ENCODE data around the gene DGKI.
"Not testable (repeated sequence)": the region's sequence is repeated elsewhere in the genome, so short reads cannot be mapped to it uniquely, and the experiment has no call there.

DGKI gene

DNA sequence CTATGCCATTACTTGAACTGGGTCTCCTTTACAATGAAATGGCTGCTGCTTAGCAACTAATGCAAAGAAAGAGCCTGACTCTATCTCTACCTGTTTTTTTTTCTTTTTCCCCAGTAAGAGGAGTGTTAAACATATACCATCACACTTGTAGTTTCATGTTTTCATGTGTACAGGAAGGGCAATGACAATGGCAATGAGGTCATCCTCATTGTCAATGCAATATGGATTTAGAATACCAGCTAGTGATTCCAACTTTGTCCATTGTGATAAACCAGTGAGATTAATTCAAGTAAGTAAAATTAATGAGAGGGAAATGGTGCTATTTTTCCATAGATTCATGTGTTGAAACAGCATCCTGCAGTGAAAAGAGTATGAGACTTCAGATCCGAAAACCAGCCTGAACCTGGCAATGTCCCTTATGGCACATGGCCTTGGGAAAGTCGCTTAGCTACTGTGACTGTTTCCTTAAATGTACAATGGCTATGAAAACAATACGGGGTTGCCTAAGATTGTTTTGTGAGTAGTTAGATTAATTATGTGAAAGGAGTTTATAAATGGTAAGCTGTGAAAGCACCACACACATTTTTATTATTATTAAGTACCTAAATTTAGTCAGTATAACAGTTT lies 11.2 kb downstream of the DGKI start:
- no peak for DNase-seq

DNA sequence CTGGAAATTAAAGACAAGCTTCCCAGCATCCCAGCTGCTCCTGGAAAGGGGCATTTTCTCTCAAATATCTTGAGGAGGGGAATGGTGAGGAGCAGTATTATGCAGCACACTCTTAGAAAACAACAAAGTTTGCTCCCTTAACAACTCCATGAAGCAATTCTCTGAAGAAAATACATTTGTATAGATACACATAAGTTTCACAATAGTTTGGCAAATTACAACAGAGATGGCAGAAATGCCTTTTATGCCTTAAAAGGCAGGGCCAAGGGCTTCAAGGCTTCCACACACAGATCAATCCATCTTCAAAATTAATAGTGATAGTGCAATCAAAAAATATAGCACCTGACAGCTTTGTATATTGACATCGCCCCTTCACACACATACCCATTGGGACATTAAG lies 12.2 kb downstream of the DGKI start:
- no peak for DNase-seq

DNA sequence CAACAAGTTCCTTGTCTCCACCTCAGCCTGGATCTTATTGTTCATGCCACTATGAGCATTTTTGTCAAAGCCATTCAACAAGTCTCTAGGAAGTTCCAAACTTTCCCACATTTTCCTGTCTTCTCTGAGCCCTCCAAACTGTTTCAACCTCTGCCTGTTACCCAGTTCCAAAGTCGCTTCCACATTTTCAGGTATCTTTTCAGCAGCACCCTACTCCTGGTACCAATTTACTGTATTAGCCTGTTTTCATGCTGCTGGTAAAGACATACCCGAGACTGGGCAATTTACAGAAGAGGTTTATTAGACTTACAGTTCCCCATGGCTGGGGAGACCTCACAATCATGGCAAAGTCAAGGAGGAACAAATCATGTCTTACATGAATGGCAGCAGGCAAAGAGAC lies 13.8 kb downstream of the DGKI start:
- DNase-seq = not testable (repeated sequence)

DNA sequence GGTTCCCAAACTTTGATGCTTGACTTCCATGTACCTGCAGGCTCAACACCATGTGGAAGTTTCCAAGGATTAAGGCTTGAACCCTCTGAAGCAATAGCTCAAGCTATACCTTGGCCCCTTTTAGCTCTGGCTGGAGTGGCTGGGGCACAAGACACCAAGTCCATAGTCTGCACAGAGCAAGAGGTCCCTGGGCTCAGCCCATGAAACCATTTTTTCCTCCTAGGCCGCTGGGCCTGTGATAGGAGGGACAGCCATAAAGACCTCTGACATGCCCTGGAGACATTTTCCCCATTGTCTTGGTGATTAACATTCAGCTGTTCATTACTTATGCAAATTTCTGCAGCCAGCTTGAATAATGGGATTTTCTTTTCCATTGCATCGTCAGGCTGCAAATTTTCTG lies 14.4 kb downstream of the DGKI start:
- no peak for DNase-seq

DNA sequence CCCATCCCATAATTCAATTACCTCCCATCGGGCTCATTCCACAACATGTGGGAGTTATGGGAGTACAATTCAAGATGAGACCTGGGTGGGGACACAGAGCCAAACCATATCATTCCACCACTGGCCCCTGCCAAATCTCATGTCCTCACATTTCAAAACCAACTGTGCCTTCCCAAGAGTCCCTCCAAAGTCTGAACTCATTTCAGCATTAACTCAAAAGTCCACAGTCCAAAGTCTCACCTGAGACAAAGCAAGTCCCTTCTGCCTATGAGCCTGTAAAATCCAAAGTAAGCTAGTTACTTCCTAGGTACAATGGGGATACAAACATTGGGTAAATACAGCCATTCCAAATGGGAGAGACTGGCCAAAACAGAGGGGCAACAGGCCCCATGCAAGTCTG lies 15.2 kb downstream of the DGKI start:
- not testable (repeated sequence) for DNase-seq

DNA sequence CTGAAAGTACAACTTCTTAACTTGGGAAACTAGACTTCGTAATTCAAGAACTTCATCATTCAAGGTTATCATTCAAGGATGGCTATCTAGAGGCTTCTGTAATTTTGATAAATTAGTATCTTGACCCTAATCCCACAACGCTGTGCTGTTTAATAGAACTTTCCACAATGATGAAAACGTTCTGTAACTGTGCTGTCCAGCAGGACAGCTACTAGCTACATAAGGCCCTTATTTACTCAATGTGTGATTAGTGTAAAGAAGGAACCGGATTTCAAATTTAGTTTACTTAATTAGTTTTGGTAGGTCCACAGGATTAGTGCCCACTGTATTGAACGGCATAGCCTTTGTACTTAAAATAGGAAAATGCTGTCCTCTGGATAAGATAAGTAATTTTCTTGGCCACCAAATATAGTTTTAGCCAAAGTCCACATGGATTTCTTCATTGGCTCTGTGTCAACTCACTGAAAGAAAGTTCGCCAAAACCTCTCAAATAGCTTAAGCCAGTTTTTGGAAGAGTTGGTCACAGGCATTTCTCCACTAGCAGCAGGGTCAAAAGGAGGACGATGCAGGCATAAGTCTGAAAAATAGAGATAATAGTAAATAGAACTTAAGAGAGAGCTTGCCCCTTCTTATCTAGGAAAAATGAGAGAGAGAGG lies 17.3 kb downstream of the DGKI start:
- no peak for DNase-seq

DNA sequence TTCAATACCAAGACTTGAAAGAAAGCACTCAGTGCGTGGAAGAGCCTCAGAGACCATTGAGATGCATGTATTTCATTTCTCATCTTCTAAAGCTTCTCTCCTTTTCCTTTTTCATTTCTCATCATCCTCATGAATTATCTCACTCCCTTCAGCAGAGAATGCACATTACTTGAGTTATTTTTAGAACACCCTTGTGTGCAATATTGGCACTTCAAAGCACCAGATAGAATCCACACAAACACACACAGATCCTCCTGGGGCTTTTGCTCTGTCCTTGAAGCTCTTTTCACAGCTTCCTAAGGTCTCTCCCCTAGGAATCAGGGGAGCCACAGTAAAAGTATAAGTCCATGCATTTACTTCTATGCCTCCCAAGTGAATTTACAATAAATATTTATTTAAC lies 18.3 kb downstream of the DGKI start:
- no peak for DNase-seq

DNA sequence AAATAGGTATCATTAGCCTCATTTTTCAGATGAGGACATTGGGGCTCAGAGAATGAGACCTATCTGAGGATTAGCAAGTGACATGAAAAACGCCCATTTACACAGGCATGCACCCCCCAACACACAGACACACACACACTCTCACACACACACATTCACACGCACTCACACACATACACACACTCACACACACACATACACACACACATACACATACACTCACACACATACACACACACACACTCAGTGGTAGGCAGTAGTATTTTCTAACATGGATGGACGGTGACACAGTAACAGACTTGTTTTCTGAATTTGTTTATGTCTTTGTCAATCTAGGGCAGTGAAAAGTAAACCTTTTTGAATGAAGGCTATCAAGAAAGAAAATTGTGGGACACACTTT lies 21.3 kb downstream of the DGKI start:
- no peak for DNase-seq

DNA sequence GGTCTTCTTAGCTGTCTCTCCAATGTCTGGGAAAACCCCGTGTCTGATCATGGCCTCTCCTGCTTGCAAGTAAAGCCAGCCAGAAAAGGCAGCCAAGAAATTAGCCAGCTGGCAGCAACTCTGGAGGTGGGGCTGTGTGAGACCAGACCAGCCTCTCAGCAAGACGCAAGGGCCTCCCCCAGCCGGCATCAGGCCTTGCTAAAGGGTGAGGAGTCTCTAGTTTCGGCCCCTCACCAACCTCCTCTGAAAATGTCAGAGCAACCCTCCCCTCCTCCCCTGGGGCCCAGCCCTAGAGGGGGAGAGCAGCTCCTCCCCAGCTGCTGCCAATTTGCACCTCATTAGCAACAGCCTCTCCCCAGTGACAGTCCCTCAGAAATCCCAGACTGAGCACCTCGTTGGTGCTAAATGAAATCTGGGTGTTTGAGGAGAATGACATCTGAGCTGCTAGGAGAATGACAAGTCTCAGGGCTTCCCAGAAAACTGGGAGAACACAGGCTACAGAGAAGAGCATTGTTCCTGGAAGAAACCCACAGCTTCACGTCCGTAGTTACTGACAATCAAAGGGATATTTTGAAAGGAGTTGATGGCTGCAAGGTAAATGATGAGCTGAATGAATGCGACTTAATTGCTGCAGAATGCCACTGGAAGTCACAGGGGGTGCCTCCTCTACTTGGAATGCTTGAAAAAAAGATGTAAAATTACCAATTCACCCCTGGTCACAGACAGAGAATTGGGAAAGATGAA lies 25.9 kb downstream of the DGKI start:
- DNase-seq = no peak

DNA sequence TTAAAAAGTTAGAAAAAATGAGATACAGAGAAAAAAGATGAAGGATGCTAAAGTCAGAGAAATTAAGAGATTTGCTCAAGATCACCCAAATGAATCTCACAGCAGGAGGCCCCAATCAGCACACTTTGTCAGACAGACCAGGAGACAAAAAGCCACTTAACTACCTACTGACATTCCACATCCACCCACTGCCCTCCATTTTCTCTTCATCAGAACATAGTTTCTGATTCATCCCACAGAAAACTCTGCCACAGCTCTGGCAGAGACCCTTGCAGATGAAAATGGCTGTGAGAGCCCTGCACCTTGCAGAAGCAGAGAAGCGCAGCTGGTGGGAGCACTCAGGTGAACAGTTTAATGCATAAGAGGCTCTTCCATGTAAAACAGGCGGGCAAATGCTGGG lies 26.6 kb downstream of the DGKI start:
- DNase-seq = no peak

DNA sequence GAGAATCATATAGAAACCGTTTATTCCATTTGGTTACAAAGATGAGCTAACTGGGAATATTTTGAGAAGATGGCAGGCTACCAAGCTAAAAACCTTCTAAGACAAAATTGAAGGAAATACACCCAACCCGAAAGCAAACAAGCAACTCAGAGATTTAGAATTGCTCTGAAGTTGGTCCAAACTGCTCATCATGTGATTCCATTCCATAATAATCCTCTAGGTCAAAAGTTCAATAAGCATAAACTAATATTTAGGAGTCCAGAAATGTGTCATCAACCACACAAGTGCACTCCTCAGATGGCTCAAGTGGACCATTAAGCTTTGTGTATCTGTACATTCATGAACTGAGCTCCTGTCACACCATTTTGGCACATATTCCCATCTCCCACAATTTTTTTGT lies 28.7 kb downstream of the DGKI start:
- DNase-seq = no peak

DNA sequence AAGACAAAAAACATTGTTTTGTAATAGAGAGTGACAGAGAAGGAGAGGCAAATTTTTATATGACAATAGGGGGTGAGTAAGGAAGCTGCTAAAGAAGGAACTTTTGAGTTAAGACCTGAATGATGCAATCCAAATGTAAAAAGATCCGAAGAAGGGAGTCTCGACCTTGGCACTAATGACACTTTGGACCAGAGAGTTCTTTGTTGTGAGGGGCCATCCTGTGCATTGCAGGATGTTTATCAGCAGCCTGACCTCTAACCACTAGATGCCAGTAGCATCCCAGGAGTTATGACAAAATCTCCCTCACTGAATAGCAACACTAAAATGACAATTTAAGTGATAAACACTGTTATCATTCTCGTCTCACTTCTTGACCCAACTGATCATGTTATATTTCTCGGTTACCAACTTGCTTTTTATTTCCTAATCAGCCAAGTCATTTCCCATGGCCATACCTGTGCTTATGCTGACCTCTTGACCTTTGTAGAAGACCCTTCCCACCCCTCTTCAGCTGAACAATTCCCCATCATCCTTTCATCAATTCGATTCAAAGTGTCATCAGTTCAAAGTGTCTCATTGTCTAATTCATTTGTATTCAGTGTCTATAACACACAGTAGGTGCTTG lies 30.0 kb downstream of the DGKI start:
- no peak for DNase-seq

DNA sequence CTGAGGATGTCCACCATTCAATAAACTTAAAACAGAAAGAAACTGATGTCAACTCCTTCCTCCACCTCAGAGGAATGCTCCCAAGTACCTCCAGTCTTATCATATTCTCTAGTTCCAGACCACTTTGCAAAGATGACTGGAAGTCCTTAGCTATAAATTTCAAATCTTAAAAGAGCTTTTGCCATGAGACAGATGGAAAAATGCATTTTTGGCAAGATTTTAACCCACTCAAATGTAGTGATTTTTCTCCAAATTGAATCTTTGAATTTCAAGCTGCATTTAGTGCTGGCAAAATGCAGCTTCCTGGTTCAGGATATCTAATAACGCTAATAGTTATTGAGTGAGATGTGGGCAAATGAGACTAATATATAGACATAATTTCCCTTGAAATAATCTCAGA lies 33.2 kb downstream of the DGKI start:
- no peak for DNase-seq

DNA sequence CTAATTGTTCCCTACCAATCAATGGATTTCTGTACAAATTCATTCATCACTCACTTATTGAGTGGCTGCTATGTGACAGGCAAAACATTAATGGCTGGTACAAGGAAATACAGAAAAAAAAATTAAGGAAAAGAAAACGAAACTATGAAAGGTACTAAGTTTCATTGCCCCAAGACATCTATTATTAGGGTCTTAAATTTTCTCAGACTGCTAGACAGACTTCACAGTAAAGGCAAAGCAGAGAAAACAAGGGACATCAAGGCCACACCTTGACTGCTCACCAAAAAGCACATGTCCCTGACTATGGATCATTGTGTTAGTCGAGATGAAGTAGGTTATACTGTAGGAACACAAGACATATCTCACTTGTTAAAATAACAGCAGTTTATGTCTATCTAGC lies 36.5 kb downstream of the DGKI start:
- no peak for DNase-seq

DNA sequence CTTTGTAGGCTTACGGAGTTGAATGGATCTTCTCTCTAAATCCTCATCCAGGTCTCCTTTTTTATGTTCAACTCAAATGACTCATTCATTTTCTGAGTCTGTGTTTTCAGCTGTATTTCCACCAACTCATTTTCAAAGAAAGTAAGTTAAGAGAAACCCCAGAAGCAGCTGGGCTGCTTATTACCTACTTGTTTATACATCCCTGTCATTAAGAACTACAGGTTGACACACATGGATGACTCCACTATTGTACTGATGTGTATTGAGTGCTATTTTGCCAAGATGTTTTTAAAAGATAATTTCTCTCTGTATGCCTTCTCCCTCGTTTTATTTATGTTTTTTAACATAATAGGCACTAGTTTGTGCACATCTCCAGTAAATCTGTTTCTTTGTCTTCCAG lies 41.9 kb downstream of the DGKI start:
- no peak for DNase-seq

DNA sequence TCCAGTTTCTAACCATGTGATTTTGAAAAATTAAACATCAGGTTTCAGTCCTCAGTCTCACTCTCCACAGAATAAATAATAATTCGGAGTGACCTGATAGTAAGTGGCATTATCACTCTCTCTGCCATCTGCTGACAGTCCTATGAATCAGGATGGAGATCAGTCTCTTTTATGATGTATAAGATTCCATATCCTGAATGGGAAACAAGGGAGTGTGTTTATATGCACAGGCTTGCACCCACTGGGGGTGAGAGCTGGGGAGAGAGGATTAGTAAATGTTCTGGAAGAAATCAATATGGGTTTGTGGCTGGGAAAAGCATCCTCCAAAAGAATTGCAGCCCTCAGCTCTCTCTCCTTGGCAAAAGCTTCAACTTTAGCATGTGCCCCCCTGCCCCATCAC lies 45.3 kb downstream of the DGKI start:
- DNase-seq = no peak

DNA sequence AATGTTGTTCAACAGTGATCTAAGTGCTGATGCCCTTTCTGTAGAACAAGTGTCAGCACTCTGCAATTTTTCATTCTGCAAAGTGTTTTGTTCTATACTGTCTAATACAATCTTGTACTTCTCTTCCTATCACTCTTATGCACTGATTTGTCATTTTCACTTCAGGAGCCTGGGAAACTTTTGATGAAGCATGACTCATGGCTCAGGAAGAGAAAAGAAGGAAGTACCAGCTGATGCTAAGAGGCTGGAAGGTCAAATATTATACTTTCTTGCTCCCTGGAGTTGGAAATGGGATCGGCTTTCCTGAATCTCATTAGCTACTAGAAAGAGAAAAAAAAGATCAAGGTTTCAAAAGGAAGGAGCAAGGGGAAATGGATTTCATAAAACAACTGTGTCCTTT lies 45.8 kb downstream of the DGKI start:
- no peak for DNase-seq

DNA sequence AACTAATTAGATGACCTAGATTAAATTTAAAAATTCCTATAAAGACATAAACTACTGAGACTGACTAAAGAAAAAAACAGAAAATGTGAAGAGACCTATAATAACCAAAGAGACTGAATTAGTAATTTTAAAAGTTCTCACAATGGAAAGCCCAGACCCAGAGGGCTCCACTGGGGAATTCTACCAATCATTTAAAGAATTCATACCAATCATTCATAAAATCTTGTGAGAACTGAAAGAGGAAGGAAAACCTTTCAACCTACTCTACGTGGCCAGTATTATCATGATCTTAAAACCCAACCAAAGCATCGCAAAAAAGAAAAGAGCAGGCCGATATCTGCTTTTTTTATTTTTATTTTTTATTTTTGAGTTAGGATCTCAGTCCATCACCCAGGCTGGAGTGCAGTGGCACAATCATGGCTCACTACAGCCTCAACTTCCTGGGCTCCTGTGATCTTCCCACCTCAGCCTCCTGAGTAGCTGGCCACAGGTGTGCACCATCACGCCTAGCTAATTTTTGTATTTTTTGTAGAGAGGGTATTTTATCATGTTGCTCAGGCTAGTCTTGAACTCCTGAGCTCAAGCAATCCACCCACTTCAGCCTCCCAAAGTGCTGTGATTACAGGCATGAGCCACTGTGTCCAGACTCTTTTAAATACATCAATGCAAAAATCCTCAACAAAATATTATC lies 48.6 kb downstream of the DGKI start:
- no peak for DNase-seq

DNA sequence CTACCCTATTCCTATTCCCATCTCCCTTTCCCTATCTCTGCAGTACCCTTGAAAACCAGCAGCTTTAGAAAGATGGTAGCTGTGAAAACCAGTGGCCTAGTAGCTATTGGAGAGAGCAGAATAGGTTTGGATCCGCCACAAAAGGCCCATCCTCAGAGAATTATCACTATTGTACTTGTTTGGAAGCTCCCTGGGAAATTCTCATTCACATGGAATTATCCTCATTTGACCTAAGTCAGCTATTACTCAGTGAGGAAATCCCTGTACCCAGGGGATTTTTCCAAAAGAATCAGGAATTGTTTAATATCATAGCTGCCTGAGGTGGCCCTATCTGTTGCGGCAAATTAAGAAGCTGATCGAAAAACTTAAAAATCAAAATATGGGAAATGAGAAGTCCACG lies 51.6 kb downstream of the DGKI start:
- DNase-seq = no peak

DNA sequence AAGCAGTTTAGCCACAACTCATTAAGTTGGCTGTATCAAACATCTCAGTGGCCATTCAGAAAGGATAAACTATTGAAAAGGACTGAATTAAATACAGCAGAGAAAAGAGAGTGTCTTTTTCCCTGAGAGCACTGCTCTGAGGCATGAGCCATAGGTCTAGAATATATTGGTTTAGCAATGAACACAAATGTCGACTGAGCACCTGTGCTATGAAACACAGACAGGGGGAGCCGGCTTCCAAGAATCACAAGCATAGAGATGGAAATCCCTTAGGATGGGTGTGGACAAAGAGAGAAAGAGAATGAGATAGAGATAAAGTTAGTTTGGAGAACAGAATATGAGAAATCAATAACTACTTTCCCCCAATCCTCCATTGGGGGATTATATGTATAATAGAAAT lies 54.8 kb downstream of the DGKI start:
- no peak for DNase-seq

DNA sequence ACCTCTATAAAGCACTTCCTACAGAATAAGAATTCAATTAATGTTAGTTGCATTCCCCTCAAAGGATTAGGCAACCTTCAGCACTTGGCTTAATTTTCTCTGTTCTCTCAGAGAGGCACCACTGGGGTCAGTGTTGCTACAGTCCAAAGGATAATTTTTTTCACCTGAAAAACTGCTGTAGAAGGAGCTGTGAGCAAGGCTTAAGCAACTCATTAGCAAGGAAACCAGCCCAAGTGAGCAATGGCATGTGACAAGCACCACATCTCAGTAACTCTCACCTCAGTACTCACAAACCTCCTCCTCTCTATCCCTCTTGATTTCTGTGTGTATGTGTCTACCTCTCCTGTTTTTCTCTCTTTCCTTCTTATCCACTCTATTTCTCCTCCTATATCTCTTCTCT lies 55.9 kb downstream of the DGKI start:
- DNase-seq = no peak

DNA sequence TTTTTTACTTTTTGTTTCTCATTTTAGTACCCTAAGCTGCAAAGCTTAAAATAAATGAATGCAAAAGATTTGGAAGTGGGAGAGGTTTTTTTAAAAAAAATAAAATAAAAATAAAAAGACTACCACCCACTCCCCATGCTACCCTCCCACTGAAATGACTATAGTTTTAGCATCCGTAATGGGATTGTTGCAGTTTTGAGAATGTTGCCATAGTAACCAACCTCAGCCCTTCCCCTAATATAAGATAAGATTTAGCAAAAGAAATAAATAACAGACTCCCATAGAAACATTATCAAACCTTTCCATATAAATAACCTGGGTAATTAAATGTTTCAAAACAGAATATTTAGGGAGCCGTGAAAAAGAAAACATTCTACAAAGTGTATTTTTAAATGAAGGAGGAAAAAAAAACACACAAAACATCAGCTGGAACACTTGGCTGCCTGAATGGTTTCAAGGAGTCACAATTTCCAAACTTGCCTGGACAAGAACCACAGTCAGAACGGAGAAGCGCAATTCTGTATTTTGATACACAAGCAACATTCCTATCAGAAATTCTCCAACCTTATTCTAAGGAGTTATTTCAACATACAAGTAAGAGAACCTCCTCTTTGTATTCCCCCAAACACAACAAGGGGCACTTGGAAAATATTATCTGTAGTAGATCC lies 57.4 kb downstream of the DGKI start:
- DNase-seq = no peak
